GM12873 (cell line): ENCODE data around the gene ADAMTS17.

Source experiments
- TF ChIP-seq, protein P1 (sequence below): IDR thresholded peaks from 2 replicates; pipeline ENCODE4 v1.5.1; 2012; ENCODE audit warnings: low read depth, mild to moderate bottlenecking, moderate library complexity, low read length, control low read depth; ENCODE audit not compliant: insufficient read depth; ENCODE audit errors: missing control alignments

The ADAMTS17 gene

DNA sequence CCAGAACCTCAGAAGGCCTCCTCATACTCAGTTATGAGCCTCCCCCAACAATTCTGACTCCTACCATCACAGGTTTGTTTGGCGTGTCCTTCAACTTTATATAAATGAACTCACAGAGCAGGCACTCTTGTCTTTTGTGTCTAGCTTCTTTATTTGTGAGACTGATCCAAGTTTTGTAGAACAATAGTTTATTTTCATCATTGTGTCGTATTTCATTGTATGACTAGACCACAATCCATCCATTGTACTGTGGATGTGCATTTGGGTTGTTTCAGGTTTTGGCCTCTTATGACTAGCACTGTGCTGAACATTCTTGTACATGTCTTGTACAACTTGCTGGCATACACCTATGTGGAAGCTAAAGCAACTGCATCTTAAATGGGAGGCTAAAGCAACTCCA, 315.7 kb downstream of the ADAMTS17 start:
- TF ChIP-seq, protein P1, sequence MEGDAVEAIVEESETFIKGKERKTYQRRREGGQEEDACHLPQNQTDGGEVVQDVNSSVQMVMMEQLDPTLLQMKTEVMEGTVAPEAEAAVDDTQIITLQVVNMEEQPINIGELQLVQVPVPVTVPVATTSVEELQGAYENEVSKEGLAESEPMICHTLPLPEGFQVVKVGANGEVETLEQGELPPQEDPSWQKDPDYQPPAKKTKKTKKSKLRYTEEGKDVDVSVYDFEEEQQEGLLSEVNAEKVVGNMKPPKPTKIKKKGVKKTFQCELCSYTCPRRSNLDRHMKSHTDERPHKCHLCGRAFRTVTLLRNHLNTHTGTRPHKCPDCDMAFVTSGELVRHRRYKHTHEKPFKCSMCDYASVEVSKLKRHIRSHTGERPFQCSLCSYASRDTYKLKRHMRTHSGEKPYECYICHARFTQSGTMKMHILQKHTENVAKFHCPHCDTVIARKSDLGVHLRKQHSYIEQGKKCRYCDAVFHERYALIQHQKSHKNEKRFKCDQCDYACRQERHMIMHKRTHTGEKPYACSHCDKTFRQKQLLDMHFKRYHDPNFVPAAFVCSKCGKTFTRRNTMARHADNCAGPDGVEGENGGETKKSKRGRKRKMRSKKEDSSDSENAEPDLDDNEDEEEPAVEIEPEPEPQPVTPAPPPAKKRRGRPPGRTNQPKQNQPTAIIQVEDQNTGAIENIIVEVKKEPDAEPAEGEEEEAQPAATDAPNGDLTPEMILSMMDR: no peak

DNA sequence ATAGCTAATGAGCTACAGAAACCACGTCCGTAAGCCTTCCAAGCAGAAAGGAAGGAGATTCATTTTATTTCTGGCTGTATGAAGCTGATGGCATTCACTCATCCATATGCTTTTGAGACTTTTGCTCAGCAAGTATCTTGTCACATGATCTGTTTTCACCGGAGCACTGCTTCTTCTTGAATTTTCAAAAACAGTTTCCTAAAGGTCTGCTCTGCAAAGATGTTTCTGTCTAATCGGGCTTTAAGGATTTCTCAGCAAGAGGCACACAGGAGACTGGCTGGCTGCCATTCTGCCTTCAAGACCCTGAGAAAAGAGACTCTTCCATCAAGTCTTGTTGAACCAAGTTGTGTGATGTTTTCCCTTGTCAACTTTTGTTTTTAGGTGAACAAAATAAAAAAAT, 319.0 kb downstream of the ADAMTS17 start:
- TF ChIP-seq, protein P1: no peak

DNA sequence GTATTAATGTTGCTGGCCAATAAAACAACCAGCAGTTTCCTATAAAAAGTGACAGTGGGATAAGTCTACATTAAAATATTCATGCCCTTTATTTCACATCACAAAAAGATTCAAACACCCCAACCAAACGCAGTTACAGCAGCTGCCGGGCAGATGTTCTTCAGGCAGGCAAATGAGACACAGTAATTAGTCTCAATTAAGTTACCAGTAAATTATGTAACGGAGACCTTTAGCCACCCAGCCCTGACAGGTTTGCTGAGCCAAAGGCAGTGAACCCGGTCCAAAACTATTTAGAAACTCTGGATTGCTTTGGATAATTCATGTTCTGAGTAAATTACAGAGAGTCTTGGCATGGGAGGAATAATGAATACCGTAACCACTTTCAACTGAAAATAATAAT, 319.4 kb downstream of the ADAMTS17 start:
- TF ChIP-seq, protein P1: no peak

DNA sequence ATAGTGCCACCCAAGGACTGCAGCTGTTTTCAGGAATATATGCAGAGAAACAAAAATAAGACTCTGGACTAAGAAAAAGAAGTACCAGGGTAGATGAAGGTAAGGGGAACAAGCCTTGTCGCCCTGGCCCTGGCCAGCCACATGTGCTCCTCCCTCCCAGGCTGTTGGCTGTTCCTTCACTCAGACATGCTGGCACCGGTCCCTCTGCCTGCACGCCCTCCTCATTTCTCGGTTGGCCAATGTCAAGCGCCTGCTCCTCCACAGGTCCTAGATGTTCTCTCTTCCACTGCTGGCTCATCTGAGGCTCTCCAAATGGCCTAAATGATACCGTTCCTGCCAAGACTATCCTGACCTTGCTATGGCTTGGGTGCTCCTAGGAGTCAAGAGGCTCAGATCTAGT, 320.1 kb downstream of the ADAMTS17 start:
- TF ChIP-seq, protein P1: no peak

DNA sequence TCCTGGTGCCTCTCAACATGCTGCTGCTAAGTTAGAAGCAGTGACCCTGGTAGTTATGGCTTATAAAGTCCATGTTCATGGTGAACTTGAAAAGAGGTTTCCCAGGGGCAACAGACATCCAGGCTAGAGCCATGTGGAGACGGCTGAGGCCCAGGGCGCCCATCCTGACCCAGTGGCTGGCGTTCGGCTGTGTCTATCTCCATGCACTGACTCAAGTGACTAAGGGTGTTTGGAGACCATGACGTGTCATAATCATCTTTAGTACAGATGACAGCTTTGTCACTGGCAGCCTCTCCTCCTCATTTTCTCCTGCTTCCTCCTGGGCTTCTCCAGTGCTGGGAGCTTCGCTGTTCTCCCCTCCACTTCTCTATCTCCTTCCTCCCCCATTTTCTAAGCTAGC, 321.2 kb downstream of the ADAMTS17 start:
- TF ChIP-seq, protein P1: no peak

DNA sequence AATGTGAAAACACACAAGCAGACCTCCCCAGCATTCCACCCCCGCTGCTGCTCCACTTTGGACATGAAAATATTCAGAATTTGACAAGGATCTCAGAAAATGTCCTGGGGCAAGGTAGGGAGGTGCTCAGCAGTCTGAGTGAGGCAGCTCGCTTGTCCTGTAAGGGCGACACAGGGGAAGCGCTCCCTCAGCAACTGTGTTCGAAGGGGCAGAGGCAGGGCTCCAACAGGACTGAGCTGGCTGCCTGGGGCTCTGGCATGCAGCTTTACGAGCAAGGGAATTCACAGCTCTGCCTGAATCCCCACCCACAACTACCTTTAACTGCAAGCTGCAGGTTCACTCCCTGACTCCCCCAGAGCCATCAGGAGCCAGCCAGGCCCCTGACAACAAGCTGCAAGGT, 321.6 kb downstream of the ADAMTS17 start:
- TF ChIP-seq, protein P1: no peak

DNA sequence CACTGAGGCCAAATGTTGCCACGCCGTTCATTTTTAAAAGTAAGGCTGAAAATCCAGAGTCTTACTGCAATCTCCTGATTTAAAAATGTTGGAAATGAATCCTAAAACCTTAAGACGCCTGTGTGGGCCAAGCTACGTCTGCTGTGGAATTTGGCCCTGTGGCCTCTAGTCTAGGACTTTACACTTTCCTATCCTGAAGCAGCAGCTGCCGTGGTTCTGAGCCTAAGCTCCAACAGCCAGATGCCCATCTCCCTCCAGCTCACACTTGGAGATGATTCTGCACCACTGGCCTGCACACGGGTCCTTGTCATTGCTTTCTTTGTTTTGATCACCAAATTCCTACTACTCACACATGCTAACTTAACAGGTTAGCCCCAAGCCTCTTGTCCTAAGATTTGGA, 322.2 kb downstream of the ADAMTS17 start:
- TF ChIP-seq, protein P1: no peak
